Measurements from ENCODE around the gene MUSK.
A peak's percentile ranks its signal among the peaks of the same experiment; 100 is the strongest.
"Not testable (repeated sequence)": the region's sequence is repeated elsewhere in the genome, so short reads cannot be mapped to it uniquely, and the experiment has no call there.

Gene MUSK

DNA sequence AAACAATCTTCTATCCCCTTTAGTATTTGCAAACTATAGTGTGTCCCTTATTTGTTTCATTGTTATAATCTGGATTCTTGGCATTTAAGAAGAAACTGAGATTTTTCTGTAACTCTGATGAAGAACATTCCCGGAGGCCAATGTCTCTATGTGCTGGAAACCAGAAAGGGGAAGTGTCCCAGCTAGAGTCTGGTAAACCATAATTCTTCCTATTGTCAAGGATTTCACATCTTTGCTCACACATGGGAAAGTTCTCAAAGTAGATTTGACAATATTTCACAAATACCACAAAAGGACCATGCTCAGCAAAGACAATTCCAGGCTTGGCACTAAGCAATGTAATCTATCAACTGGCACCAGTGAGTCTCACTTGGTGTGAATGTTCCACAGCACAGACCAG, 146.8 kb downstream of the MUSK start:
- DNase-seq = no peak

DNA sequence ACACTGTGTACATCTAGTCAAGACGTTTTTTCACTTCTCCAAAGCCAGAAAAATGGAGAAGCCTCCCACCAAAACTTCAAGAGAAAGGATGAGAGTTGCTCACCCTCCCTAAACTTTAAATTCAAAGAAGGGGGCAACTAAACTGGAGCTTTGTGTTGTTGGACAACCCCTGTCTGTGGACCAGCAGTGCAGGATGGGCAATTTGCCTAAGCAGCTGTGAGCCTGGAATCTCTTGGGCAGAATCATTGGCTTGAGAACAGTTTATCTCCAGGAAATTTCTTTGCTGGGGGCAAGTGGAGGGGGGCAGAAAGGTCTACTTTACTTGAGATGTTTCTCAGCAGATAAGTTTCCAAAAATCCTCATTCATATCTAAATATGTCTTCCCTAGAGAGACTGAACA, 151.8 kb downstream of the MUSK start:
- no peak for DNase-seq

DNA sequence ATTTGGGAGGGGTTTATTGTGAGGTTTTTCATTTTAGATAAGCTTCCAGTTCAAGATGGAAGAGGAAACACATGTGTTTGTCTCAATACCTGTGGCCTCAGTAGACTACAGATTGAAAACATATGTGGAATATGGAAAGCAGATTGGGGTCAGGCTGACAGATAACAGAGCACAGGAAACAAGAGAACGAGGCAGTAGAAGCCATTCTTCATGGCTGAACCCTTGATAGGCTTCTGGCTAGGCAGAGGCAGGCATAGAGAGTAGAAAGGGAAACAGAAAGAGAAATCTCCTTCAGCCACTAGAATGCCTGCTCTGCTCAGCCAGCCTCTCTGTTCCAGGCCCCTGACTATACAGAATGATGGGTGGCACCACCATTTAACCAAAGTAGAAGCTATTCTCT, 152.5 kb downstream of the MUSK start:
- no peak for DNase-seq

DNA sequence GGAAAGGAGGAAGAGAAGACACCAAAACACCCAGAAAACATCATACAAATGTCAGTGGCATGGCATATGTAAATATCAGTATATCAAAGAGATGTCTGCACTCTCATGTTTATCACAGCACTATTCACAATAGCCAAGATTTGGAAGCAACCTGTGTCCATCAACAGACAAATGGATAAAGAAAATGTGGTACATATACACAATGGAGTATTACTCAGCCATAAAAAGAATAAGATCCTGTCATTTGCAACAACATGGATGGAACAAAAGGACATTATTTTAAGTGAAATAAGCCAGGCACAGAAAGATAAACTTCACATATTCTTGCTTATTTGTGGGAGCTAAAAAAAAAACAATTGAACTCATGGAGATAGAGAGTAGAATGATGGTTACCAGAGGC, 156.5 kb downstream of the MUSK start:
- not testable (repeated sequence) for DNase-seq

DNA sequence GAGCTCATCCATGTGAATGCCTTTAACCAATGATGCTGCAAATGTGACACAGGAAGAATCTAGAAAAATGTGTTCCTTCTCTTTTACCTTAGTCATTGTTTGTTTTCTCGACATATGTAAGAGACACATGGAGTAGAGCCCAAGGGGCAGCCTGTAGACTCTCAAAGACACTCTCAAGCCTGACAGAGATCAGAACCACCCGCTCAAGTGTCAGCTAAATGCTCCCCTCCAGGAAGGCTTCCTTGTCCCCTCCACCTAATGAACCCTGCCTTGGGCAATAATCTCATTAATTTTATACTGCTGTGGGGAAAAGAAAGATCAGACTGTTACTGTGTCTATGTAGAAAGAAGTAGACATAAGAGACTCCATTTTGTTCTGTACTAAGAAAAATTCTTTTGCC, 157.4 kb downstream of the MUSK start:
- DNase-seq = no peak

DNA sequence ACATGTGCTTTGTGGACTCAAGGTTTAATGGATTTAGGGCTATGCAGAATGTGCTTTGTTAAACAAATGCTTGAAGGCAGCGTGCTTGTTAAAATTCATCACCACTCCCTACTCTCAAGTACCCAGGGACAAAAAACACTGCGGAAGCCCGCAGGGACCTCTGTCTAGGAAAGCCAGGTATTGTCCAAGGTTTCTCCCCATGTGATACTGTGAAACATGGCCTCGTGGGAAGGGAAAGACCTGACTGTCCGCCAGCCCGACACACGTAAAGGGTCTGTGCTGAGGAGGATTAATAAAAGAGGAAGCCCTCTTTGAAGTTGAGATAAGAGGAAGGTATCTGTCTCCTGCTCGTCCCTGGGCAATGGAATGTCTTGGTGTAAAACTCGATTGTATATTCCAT, 157.8 kb downstream of the MUSK start:
- not testable (repeated sequence) for DNase-seq

DNA sequence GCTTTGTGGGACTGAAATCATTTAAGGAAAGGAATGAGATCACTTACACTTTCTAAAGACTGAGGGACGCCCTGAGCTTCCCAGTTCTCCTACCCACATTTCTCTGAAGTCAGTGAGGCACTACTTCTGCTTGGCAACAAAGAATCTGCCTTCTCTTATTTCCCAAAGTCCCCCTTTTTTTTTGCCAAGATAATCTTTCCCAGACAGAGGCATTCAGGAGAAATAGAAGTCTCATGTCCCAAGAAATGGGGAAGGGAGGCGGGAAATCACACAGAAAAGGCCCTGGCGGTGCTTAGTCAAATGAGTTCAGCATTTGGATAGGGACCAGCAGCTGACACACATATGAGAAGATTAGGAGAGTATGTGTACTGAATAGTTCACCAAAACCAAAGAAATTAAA, 159.7 kb downstream of the MUSK start:
- DNase-seq = no peak

DNA sequence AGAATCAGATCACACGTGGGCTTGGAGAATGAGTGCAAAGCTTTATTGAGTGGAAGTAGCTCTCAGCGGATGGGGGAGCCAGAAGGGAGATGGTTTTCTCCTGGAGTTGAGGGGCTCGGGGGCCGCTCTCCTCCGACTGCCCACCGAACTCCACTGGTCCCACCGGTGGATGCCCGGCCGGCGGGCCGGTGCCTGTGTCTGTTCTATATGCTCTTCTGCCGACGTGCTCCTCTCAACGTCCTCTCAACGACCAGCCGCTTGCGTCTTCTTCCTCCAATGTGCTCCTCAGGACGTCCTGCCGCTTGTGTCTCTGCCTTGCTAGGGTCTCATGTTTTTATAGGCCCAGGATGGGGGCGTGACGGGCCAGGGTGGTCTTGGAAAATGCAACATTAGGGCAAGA, 161.9 kb downstream of the MUSK start:
- no peak for DNase-seq

DNA sequence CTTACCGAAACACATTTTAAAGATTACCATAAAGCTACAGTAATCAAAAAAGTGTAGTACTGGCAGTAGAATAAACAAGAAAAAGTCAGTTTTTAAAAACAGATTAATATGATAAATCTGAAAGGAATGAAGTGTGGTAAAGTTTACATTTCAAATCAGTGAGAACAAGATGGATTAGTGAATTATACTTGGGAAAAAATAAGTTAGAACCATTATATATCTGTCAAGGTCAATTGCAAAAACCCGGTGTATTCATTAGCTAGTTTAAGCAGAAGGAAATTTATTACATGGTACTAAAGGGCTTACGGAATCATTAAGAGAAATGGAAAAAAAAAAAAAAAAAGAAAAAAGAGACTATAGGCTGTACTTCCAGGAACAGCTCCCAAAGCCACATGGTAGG, 164.3 kb downstream of the MUSK start:
- no peak for DNase-seq

DNA sequence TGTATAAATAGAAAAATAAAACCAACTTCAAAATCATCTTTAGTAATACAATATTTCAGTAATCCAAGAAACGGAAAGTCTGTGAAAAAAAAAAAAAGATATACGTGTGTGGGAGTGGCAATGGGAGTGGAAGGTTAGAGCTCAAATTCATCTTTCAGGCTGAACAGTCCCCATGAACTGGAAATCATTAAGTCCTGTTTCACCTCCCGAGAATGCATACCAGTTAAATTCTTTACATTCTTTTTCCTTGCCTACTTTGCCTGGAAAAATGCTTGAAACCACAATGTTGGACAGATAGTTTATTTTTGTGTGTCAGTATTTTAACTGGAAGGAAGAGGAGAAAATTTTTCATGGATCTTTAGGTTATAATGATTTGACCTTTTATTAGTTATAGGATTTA, 166.8 kb downstream of the MUSK start:
- no peak for DNase-seq

DNA sequence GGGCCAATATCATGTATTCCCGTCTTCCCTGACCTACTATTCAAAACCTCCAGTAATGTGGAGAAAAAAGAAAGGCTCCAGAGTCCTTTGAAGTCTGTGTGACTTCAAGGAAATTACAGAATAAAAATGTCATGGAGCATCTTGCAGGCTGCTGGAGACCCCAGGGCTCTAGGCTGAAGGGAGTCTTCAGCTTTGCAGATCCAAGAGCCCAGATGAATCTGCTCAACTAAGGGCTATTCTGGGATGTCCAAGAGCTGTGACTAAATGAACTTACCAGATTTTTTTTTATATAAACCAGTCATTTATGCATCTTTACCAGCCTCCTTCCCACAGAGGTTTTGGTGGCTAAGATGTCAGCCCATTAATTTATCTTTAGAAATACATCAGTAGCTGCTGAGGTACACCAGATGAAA, 167.3 kb downstream of the MUSK start:
- DNase-seq = no peak

DNA sequence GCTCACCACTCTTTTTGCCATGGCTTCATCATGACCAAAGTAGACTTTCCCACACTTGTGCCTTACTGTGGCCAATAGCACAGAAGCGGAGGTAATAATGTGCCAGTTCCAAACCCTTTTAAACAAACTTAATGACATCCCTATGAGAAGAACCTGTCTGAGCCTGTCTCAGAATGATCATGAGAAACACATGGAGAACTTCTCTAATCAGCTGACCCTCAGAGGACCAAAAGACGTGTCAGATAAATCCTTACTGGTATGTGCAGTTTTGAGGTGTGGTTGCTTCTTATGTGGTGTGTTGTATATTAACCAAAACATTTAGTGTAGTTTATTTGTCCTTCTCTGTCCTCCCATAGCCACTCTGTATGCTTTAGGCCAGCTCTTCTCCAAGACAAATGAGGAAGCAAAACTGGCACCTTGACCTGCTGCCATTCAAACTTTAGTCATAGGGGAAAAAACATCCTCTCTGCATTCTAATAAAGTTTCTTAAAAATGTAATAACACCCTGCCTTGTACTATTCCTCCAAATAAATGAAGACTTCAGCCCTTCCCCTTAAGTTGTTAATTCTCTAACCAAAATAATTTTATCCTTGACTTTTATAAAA, 168.9 kb downstream of the MUSK start:
- no peak for DNase-seq

DNA sequence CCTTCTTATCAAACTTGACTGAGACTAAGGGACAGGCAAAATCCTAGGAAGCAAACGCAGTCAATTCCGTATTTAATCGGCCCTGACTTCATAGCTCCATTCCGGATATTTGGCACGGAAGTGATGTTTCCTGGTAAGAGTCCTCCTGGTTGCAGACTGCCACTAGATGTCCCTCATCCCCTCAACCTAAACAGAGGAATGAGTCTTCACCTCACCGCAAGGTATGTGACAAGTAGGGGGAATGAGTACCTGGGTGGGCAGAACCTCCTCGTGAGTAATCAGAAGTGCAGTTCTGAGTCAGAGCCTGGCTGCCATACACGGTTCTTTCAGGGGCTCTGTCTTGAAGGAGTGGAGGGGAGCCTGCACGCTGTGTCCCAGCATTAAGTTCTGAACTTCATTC, 173.6 kb downstream of the MUSK start:
- peak; percentile 82 for DNase-seq

DNA sequence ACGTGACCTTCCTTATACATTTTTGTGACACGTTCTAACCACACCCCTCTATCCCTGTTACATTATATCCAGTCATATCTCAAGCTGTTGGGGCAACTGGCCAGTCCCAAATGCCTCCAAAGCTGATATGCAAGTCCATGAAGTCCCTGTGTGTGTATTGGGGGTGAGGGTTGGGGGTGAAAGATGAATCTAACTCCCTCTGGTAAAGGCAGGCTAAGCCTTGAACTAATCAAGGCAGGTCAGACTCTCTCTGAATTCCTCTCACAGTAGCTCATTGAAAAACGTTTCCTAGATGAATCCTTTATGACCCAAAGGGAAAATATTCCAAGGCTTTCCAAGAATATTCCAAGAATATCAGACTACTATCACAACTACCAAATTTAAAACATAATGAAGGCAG, 174.4 kb downstream of the MUSK start:
- no peak for DNase-seq

DNA sequence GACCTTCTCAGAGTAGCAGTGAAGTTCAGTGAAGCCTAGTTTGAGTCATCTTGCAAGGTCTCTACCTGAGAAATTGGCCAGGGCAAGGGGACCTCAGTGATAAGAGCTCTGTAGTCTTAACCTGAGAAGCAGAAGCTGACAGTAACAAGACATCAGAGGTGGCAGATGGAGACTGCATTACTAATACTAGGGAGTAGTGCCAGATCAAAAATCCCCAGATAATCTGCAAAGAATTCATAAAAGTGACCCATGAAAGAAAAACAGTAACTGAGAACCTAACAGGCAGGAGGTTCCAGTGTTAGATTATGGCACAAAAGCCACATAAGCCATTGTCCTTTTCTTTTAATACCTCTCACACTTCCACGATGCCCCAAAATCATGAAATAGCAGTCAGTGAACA, 175.5 kb downstream of the MUSK start:
- no peak for DNase-seq

DNA sequence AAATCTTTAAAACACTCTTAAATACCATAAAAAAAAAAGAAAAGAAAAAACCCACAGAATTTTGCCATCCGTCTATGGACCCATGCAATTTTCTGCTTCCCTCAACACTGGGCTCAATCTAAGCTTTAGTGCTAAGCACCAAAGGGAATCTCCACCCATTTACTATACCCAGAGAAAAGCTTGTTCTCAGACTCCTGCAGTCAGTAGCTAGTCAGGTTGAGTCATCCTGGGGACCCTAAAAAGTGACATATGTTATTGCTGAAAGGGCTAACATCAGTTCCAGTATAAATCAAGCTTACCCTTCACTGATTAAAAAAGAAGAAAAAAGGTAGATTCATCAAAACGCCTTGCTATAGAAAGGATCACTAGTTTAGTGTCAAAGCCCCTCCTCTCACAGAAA, 177.6 kb downstream of the MUSK start:
- no peak for DNase-seq

DNA sequence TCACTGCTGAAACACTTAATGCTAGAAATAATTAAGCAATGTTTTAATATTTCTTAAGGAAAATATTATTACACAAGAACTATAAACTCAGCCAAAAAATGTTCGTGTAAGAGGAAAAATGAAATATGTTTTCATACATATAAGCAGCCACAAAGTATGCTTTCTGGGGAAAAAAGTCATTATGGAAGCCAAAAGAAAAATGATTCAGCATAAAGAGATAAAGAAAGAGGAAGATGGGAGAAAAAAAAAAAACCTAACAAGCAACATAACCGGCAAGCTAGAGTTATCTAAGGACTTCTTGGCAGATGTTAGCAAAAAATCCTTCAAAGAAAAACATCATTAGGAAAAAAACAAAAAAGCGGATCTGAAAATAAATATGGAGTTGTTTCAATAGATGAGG, 179.1 kb downstream of the MUSK start:
- DNase-seq = no peak

DNA sequence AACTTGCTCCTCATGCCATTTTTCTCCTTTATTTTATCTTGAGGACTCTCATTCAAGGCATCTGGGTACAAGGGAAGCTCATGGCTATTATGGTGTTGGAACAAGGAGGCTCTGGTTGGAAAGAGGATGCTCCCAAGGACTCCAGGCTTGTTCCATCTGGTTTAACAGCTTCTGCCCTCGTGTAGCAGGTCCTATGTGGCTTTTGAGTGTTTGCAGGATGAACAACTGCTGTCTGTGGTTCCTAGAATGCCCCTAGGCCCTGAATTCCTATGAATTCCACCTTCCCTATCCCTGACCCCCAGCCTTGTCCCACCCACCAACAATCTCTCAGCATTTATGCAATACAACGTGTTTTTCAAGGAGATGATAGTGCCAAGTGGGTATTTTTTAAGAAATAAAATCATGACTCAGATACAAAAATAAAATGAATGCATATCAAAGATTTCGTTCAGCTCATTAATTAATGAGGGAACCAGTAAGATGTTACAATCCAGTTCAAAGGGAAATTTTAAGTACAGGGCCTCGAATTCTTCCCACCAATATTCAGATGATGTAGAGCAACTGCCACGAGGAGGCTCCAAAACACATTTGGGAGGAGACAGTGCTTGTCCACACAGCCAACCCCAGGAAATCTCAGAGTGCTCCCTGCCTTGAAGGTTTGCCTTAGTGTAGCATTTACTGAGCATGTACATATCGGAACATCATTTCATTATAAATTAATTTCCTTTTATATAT, 182.0 kb downstream of the MUSK start:
- peak; percentile 82 for DNase-seq

Measured in islet precursor cell (in vitro differentiated cells).